Activated effector memory CD4-positive, alpha-beta T cell treated with anti-CD3 and anti-CD28 coated beads, Interleukin-2, amount 50 U/mL, for 16 hours (primary cell): ENCODE data around the gene CDKN1C.

Experiments used
- DNase-seq: peaks from one replicate; pipeline ENCODE4 v3.0.0-alpha.2; 2020

CDKN1C gene

GRCh38 chr11:2843551-2843950 lies 42.0 kb downstream of the CDKN1C start:
- no peak for DNase-seq

- DNase-seq = no peak
Measured at GRCh38 chr11:2842876-2843275, 42.7 kb downstream of the CDKN1C start.

- DNase-seq = no peak
Measured at GRCh38 chr11:2841411-2842190, 44.0 kb downstream of the CDKN1C start.

- no peak for DNase-seq
Measured at GRCh38 chr11:2839395-2839943, 46.1 kb downstream of the CDKN1C start.

- no peak for DNase-seq
Measured at GRCh38 chr11:2838676-2839294, 46.8 kb downstream of the CDKN1C start.

GRCh38 chr11:2838091-2838490 lies 47.5 kb downstream of the CDKN1C start:
- DNase-seq = no peak

GRCh38 chr11:2837651-2838050 lies 47.9 kb downstream of the CDKN1C start:
- DNase-seq = no peak

- no peak for DNase-seq
Measured at GRCh38 chr11:2837096-2837601, 48.4 kb downstream of the CDKN1C start.

- no peak for DNase-seq
Measured at GRCh38 chr11:2836315-2837095, 49.1 kb downstream of the CDKN1C start.

- DNase-seq = no peak
Measured at GRCh38 chr11:2835751-2836150, 49.8 kb downstream of the CDKN1C start.

- no peak for DNase-seq
Measured at GRCh38 chr11:2835296-2835695, 50.3 kb downstream of the CDKN1C start.

GRCh38 chr11:2834503-2835273 lies 50.9 kb downstream of the CDKN1C start:
- DNase-seq = no peak

- DNase-seq = no peak
Measured at GRCh38 chr11:2833716-2834502, 51.7 kb downstream of the CDKN1C start.
